Measurements from ENCODE around the gene OLFML2A.

Gene OLFML2A

GRCh38 chr9:124797343-124798103, 20.6 kb downstream of the OLFML2A start:
- no peak for DNase-seq (ENCODE audit: low read depth)

- no peak for DNase-seq (ENCODE audit: low read depth)
Observed at GRCh38 chr9:124799274-124800006, 22.5 kb downstream of the OLFML2A start.

GRCh38 chr9:124800306-124801259, 23.6 kb downstream of the OLFML2A start:
- DNase-seq (ENCODE audit: low read depth) = no peak

- no peak for DNase-seq (ENCODE audit: low read depth)
Observed at GRCh38 chr9:124801356-124801755, 24.4 kb downstream of the OLFML2A start.

GRCh38 chr9:124802426-124802825, 25.5 kb downstream of the OLFML2A start:
- no peak for DNase-seq (ENCODE audit: low read depth)

DNA sequence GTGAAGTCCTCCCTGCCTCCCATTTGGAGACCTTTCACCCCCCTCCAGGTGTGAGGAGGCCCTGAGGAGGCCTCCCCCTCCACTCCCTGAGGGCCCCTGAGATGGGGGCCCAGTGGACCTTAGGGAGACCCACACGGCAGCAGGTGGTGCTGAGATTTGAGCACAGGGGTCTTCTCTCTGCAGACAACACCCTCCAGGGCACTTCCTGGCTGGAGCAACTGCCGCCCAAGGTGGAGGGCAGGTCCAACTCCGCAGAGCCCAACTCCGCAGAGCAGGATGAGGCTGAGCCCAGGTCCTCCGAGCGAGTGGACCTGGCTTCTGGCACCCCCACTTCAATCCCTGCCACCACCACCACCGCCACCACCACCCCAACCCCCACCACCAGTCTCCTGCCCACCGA, 27.0 kb downstream of the OLFML2A start:
- no peak for DNase-seq (ENCODE audit: low read depth)

- no peak for DNase-seq (ENCODE audit: low read depth)
Observed at GRCh38 chr9:124805186-124805585, 28.3 kb downstream of the OLFML2A start.

GRCh38 chr9:124808246-124808956, 31.5 kb downstream of the OLFML2A start:
- DNase-seq (ENCODE audit: low read depth) = no peak

DNA sequence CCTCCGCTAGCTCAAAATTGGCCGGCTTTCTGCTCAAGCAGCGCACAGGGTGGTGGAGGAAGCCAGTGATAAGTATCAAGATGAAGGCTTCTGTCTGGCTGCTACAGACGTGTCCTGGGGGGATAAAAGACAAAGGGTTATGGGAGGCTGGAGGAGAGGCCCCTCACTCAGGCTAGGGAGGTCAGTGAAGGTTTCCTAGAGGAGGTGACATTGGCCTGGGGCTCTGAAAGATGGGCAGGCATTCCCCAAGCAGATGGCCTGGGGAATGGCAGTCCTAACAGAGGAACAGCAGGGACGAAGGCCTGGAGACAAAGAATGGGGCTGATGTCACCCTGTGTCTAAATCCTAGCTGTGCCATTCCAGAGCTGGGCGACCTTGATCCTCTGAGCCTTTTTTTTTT, 32.3 kb downstream of the OLFML2A start:
- DNase-seq (ENCODE audit: low read depth) = no peak

GRCh38 chr9:124809741-124810500, 33.0 kb downstream of the OLFML2A start:
- no peak for DNase-seq (ENCODE audit: low read depth)

GRCh38 chr9:124810663-124811355, 33.9 kb downstream of the OLFML2A start:
- no peak for DNase-seq (ENCODE audit: low read depth)

DNA sequence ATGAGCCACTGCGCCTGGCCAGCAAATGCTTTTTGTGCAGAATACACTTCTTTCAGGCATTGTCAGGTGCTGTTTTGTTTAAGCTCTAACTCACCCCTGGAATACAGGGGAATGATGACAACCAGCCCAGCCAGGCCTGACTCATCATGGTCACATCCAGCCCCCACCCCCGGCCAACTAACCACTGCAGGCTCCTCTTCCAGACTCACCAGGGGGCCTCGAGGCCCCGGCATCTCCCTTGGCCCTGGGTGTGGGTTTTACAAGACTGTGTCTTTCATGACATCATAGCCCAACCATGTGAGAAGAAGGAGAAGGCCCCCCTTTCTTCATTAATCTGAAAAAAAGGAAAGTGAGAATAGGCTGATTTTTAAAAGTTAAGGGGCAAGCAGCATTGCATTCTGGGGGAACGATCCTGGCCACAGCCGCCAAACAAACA, 35.5 kb downstream of the OLFML2A start:
- DNase-seq (ENCODE audit: low read depth) = no peak

- no peak for DNase-seq (ENCODE audit: low read depth)
Observed at GRCh38 chr9:124813041-124813440, 36.1 kb downstream of the OLFML2A start.

GRCh38 chr9:124813501-124814163, 36.7 kb downstream of the OLFML2A start:
- DNase-seq (ENCODE audit: low read depth) = no peak

DNA sequence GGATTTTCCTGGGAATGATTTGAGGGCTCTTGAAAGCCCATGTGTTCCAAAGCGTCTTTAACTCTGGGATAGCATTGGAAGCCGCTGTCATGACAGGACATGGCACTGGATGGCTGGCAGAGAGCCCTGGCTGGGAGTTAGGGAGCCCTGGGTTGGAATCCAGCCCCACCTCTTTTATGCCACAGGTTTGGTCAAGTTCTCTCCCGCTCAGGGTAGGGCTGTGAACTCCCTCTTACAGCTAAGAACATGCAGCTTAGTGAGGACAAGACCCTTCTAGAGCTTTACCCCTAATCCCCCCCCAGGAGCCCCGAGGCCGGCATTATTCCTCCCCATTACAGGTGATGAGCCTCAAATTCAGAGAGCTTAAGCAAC, 37.2 kb downstream of the OLFML2A start:
- no peak for DNase-seq (ENCODE audit: low read depth)

DNA sequence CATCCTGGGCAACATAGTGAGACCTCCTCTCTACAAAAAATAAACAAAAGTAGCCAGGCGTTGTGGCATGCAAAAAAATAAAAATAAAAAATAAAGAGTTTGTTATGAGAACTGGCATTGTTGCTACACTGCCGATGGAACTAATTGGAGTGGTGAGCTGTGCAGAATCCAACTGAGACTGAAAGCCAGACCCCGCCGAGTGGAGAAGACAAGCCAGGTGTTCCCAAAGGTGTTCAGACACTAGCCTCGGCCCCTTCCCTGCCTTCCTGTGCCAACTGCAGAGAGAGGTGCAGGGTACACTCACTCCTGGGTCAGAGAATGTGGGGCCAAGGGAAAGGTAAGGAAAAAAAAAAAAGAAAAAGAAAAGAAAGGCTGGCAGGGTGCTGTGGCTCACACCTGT, 38.7 kb downstream of the OLFML2A start:
- DNase-seq (ENCODE audit: low read depth) = no peak

- no peak for DNase-seq (ENCODE audit: low read depth)
Observed at GRCh38 chr9:124818431-124819281, 41.7 kb downstream of the OLFML2A start.

DNA sequence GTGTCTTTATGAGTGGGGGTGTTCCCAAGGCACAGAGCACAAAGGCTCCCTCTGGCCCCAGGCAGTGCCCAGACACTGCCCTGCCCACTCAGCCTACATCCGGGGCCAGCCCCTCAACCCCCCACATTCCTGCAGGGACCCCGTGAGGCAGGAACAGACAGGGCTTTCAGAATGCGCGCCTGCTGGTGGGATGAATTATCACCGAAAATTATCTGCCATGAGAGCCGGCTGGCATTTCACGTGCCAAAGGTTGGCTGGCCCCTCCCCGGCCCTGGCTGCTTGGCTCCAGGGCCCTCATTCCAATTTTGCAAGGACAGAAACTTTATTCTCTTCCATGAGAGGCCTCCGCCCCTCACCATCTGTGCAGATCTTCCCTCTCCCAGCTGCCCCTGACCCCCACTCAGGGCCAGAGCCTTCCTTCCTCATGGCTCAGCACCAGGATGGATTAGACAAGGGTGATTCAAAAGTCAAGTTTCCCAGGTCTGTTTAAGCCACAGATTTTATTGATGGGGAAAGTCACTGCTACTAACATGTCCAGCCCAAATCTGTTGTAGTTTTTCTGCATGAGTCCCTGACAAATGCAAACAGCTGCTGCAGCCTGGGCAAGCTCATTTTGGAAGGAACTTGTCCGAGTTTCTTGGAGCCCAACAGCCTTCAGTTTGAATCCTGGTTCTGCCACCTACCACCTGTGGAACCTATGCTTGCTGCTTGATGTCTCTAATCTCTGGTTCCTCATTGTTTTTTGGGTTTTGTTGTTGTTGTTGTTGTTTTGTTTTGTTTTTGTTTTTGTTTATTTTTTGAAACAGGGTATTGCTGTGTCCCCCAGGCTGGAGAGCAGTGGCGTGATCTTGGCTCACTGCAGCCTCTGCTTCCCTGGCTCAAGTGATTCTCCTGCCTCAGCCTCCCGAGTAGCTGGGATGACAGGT, 44.0 kb downstream of the OLFML2A start:
- no peak for DNase-seq (ENCODE audit: low read depth)
